Mesothelial cell of epicardium (in vitro differentiated cells): ENCODE results near the gene TBCD. TPM values are rescaled to one million over a fixed set of nuclear protein-coding genes. Genes with fewer than 3 reads are reported as not detected.

Source experiments
- DNase-seq, 2 experiments: peaks; one replicate each; pipeline ENCODE4 v3.0.0; 2021; ENCODE audit warnings: low spot score in 2 of 2; ENCODE audit not compliant: unreplicated experiment in 2 of 2
- H3K27ac Mint-ChIP-seq: 2 replicates; pipeline ENCODE4 v1.8.0; 2021; ENCODE audit warnings: mixed read lengths
- H3K27me3 Mint-ChIP-seq: 2 replicates; pipeline ENCODE4 v1.8.0; 2021; ENCODE audit warnings: low read depth, mixed read lengths
- H3K36me3 Mint-ChIP-seq: 2 replicates; pipeline ENCODE4 v1.8.0; 2021; ENCODE audit warnings: mixed read lengths
- H3K4me1 Mint-ChIP-seq: 2 replicates; pipeline ENCODE4 v1.8.0; 2021; ENCODE audit warnings: mixed read lengths
- H3K4me3 Mint-ChIP-seq: 2 replicates; pipeline ENCODE4 v1.8.0; 2021; ENCODE audit warnings: mild to moderate bottlenecking, moderate library complexity, mixed read lengths
- H3K9me3 Mint-ChIP-seq: 2 replicates; pipeline ENCODE4 v1.8.0; 2021; ENCODE audit warnings: mixed read lengths
- CTCF ChIP-seq: fragments of 200-600 bp; sonication (generic); IDR thresholded peaks from one replicate; pipeline ENCODE4 v1.5.0; 2021; ENCODE audit warnings: antibody characterized with exemption; ENCODE audit not compliant: unreplicated experiment
- total RNA-seq: library from RNA; stranded (reverse); gene quantifications from 3 replicates; pipeline ENCODE4 v1.2.1, GENCODE V29; 2021

TBCD gene
- total RNA-seq, 1 donor from 2014 or later: 117 TPM

GRCh38 chr17:82753201-82753464 is 1.3 kb downstream of the TBCD start:
- Mint-ChIP-seq H3K27me3 (no peaks in the 10 kb centered on the region), H3K36me3 (peaks cover 10% of the 10 kb centered on the region), H3K4me1 (peaks cover 35% of the 10 kb centered on the region), H3K4me3 (peak overlapping the region; percentile 79), H3K9me3 (peaks cover 5% of the 10 kb centered on the region), H3K27ac (peak overlapping the region; percentile 40)
- TF ChIP-seq CTCF: no peak
- no peak for DNase-seq

- Mint-ChIP-seq H3K9me3 (no peaks in the 10 kb centered on the region), H3K36me3 (no peaks in the 10 kb centered on the region), H3K4me1 (peaks cover 35% of the 10 kb centered on the region), H3K27ac (peak overlapping the region; percentile 77), H3K27me3 (no peaks in the 10 kb centered on the region), H3K4me3 (peak overlapping the region; percentile 67)
- TF ChIP-seq CTCF: no peak
- DNase-seq: peak in 1 of 2 experiments; percentile 63
These were observed 2.7 kb downstream of the TBCD start for GRCh38 chr17:82754297-82755208.

- H3K27ac Mint-ChIP-seq: no peak overlapping the region
- no peaks in the 10 kb centered on the region for H3K27me3 Mint-ChIP-seq
- no peak for TF ChIP-seq CTCF
- no peaks in the 10 kb centered on the region for H3K9me3 Mint-ChIP-seq
- H3K4me3 Mint-ChIP-seq: no peak overlapping the region
- no peak for DNase-seq
- H3K36me3 Mint-ChIP-seq: peaks cover 4% of the 10 kb centered on the region
- H3K4me1 Mint-ChIP-seq: peaks cover 35% of the 10 kb centered on the region
These were observed 4.3 kb downstream of the TBCD start for GRCh38 chr17:82756166-82756565.

- no peak for TF ChIP-seq CTCF
- Mint-ChIP-seq H3K9me3 (no peaks in the 10 kb centered on the region), H3K27ac (no peak overlapping the region), H3K27me3 (no peaks in the 10 kb centered on the region), H3K36me3 (peaks cover 30% of the 10 kb centered on the region), H3K4me3 (no peak overlapping the region), H3K4me1 (no peaks in the 10 kb centered on the region)
- no peak for DNase-seq
These were observed 13.5 kb downstream of the TBCD start for GRCh38 chr17:82765371-82765770.

GRCh38 chr17:82767041-82767754 is 15.3 kb downstream of the TBCD start:
- Mint-ChIP-seq H3K27ac (no peak overlapping the region), H3K27me3 (no peaks in the 10 kb centered on the region), H3K36me3 (peaks cover 32% of the 10 kb centered on the region), H3K9me3 (no peaks in the 10 kb centered on the region), H3K4me3 (no peak overlapping the region), H3K4me1 (no peaks in the 10 kb centered on the region)
- peak; percentile 53 for TF ChIP-seq CTCF
- no peak for DNase-seq
